ENCODE results near the gene CCNYL1. TPM values are rescaled to one million over a fixed set of nuclear protein-coding genes. Genes with fewer than 3 reads are reported as not detected.
A peak's percentile ranks its signal among the peaks of the same experiment; 100 is the strongest.
"Not testable (repeated sequence)": the region's sequence is repeated elsewhere in the genome, so short reads cannot be mapped to it uniquely, and the experiment has no call there.

CCNYL1 gene
- total and polyA plus RNA-seq, 2 donors (not counting 1 experiment from before 2014, with no cell fraction given): 8.8 to 18.4 TPM

DNA sequence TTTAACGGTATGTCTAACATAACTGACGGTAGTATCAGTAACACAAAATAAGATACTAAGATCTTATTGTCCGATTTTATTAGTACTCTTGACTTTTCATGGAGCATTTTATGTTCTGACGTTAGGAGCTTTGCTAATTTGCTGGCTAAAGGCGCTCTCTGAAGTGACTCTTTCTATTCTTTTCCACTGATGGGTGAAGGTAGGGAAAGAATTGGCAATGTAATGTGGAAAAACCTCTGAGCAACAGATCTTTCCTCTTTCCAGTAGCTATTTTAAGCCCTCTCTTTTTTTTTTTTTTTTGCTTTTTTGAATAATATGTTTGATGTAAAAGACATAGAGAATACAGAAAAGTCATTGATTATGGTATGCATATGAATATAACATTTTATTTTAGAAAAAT, 4.6 kb downstream of the CCNYL1 start:
- no peak for DNase-seq (ENCODE audit: low read depth in 2 of 2)
- Histone ChIP-seq H3K27ac (ENCODE audit: insufficient read depth, low read length) (no peak overlapping the region), H3K9ac (ENCODE audit: insufficient read depth, low read length) (no peak overlapping the region), H4K20me1 (ENCODE audit: control insufficient read depth, extremely low read depth, insufficient read depth, low read length) (no peaks in the 10 kb centered on the region), H3K9me3 (ENCODE audit: control insufficient read depth, insufficient read depth, low read depth, low read length) (no peaks in the 10 kb centered on the region), H3K79me2 (ENCODE audit: control insufficient read depth, insufficient read depth, low read length) (peaks cover 2% of the 10 kb centered on the region), H3K27me3 (ENCODE audit: control insufficient read depth, insufficient read depth, low read length) (no peaks in the 10 kb centered on the region), H3K4me2 (ENCODE audit: extremely low read depth, insufficient read depth, low read length) (no peak overlapping the region), H3K36me3 (ENCODE audit: control insufficient read depth, insufficient read depth, low read length) (no peaks in the 10 kb centered on the region), H2AFZ (ENCODE audit: low read length) (no peak overlapping the region), H3K4me3 (replicated peaks in 1 of 4; ENCODE audit: control extremely low read depth in 1 of 4, insufficient read depth in 1 of 4, low read depth in 3 of 4, low read length in 4 of 4) (no peak overlapping the region), H3K4me1 (ENCODE audit: control insufficient read depth, extremely low read depth, insufficient read depth, low read length) (no peaks in the 10 kb centered on the region)
- TF ChIP-seq, protein P1, sequence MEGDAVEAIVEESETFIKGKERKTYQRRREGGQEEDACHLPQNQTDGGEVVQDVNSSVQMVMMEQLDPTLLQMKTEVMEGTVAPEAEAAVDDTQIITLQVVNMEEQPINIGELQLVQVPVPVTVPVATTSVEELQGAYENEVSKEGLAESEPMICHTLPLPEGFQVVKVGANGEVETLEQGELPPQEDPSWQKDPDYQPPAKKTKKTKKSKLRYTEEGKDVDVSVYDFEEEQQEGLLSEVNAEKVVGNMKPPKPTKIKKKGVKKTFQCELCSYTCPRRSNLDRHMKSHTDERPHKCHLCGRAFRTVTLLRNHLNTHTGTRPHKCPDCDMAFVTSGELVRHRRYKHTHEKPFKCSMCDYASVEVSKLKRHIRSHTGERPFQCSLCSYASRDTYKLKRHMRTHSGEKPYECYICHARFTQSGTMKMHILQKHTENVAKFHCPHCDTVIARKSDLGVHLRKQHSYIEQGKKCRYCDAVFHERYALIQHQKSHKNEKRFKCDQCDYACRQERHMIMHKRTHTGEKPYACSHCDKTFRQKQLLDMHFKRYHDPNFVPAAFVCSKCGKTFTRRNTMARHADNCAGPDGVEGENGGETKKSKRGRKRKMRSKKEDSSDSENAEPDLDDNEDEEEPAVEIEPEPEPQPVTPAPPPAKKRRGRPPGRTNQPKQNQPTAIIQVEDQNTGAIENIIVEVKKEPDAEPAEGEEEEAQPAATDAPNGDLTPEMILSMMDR (conservative IDR thresholded peaks at IDR 0.05 in 1 of 2, IDR thresholded peaks at IDR 0.05 in 1 of 2; ENCODE audit: low read depth in 1 of 2, low read length in 2 of 2): no peak
- TF ChIP-seq EZH2 (IDR thresholded peaks at IDR 0.05; ENCODE audit: low read length, missing control alignments): no peak

DNA sequence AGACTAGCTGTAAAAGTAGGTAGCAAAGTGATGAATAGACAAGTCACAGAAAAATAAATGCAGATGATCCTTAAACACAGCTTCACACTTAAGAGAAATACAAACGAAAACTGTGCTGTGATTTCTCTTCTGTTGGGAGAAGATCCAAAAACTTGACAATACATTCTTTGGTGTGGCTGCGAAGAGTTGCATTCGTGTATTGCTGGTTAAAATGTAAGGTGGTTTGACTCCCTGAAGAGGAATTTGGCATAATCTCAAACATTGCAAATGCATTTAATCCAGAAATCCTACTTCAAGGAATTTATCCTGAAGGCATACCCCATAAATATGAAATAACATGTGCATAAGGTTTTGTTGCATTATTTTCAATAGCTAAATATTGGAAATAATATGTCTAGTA, 7.1 kb downstream of the CCNYL1 start:
- TF ChIP-seq, protein P1 (conservative IDR thresholded peaks at IDR 0.05 in 1 of 2, IDR thresholded peaks at IDR 0.05 in 1 of 2; ENCODE audit: low read depth in 1 of 2, low read length in 2 of 2): no peak
- no peak for TF ChIP-seq EZH2 (IDR thresholded peaks at IDR 0.05; ENCODE audit: low read length, missing control alignments)
- no peaks in the 10 kb centered on the region for H3K4me1 ChIP-seq (ENCODE audit: control insufficient read depth, extremely low read depth, insufficient read depth, low read length)
- no peaks in the 10 kb centered on the region for H3K27me3 ChIP-seq (ENCODE audit: control insufficient read depth, insufficient read depth, low read length)
- peaks cover 2% of the 10 kb centered on the region for H3K79me2 ChIP-seq (ENCODE audit: control insufficient read depth, insufficient read depth, low read length)
- H4K20me1 ChIP-seq (ENCODE audit: control insufficient read depth, extremely low read depth, insufficient read depth, low read length): no peaks in the 10 kb centered on the region
- H3K4me2 ChIP-seq (ENCODE audit: extremely low read depth, insufficient read depth, low read length): no peak overlapping the region
- no peaks in the 10 kb centered on the region for H3K9me3 ChIP-seq (ENCODE audit: control insufficient read depth, insufficient read depth, low read depth, low read length)
- DNase-seq (ENCODE audit: low read depth in 2 of 2): peak in 1 of 2 donors; percentile 49
- H3K36me3 ChIP-seq (ENCODE audit: control insufficient read depth, insufficient read depth, low read length): no peaks in the 10 kb centered on the region
- H2AFZ ChIP-seq (ENCODE audit: low read length): no peak overlapping the region
- H3K9ac ChIP-seq (ENCODE audit: insufficient read depth, low read length): no peak overlapping the region
- H3K27ac ChIP-seq (ENCODE audit: insufficient read depth, low read length): no peak overlapping the region
- no peak overlapping the region for H3K4me3 ChIP-seq (replicated peaks in 1 of 4; ENCODE audit: control extremely low read depth in 1 of 4, insufficient read depth in 1 of 4, low read depth in 3 of 4, low read length in 4 of 4)

DNA sequence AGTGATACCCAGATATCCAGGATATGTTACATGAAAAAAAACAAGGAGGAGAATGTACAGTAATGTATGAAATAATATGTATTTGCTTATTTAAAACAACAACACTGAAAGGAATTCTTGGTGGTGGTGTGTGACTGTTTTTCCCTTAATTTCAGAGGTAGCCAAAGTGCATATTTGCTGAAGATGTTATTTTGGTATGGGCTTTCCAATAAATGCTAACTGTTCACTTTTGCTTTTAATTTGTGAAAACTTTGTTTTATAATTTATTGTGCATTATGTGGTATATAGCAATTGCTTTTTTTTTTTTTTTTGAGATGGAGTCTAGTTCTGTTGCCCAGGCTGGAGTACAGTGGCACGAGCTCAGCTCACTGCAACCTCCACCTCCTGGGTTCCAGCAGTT, 7.6 kb downstream of the CCNYL1 start:
- Histone ChIP-seq H2AFZ (ENCODE audit: low read length) (no peak overlapping the region), H3K4me1 (ENCODE audit: control insufficient read depth, extremely low read depth, insufficient read depth, low read length) (no peaks in the 10 kb centered on the region), H3K4me3 (replicated peaks in 1 of 4; ENCODE audit: control extremely low read depth in 1 of 4, insufficient read depth in 1 of 4, low read depth in 3 of 4, low read length in 4 of 4) (no peak overlapping the region), H4K20me1 (ENCODE audit: control insufficient read depth, extremely low read depth, insufficient read depth, low read length) (no peaks in the 10 kb centered on the region), H3K79me2 (ENCODE audit: control insufficient read depth, insufficient read depth, low read length) (peaks cover 2% of the 10 kb centered on the region), H3K27me3 (ENCODE audit: control insufficient read depth, insufficient read depth, low read length) (no peaks in the 10 kb centered on the region), H3K9ac (ENCODE audit: insufficient read depth, low read length) (no peak overlapping the region), H3K27ac (ENCODE audit: insufficient read depth, low read length) (no peak overlapping the region), H3K4me2 (ENCODE audit: extremely low read depth, insufficient read depth, low read length) (no peak overlapping the region), H3K36me3 (ENCODE audit: control insufficient read depth, insufficient read depth, low read length) (no peaks in the 10 kb centered on the region), H3K9me3 (ENCODE audit: control insufficient read depth, insufficient read depth, low read depth, low read length) (no peaks in the 10 kb centered on the region)
- DNase-seq (ENCODE audit: low read depth in 2 of 2): no peak
- TF ChIP-seq, protein P1 (conservative IDR thresholded peaks at IDR 0.05 in 1 of 2, IDR thresholded peaks at IDR 0.05 in 1 of 2; ENCODE audit: low read depth in 1 of 2, low read length in 2 of 2): no peak

DNA sequence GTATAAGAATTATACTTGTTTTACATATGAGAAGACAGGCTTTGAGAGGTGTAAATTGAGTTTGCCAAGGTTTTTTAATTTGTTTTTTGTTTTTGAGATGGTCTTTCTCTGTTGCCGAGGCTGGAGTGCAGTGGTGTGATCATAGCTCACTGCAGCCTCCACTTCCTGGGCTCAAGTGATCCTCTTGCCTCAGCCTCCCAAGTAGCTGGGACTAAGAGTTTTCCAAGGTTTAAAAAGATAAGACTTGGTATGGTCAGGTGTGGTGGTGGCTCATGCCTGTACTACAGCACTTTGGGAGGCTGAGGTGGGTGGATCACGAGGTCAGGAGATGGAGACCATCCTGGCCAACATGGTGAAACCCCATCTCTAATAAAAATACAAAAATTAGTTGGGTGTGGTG, 8.2 kb downstream of the CCNYL1 start:
- H3K27ac ChIP-seq (ENCODE audit: insufficient read depth, low read length); H3K36me3 ChIP-seq (ENCODE audit: control insufficient read depth, insufficient read depth, low read length); H3K9me3 ChIP-seq (ENCODE audit: control insufficient read depth, insufficient read depth, low read depth, low read length); H3K9ac ChIP-seq (ENCODE audit: insufficient read depth, low read length); H2AFZ ChIP-seq (ENCODE audit: low read length); H3K4me2 ChIP-seq (ENCODE audit: extremely low read depth, insufficient read depth, low read length); H3K4me1 ChIP-seq (ENCODE audit: control insufficient read depth, extremely low read depth, insufficient read depth, low read length); DNase-seq (ENCODE audit: low read depth in 2 of 2); H3K4me3 ChIP-seq (replicated peaks in 1 of 4; ENCODE audit: control extremely low read depth in 1 of 4, insufficient read depth in 1 of 4, low read depth in 3 of 4, low read length in 4 of 4); H3K27me3 ChIP-seq (ENCODE audit: control insufficient read depth, insufficient read depth, low read length); H4K20me1 ChIP-seq (ENCODE audit: control insufficient read depth, extremely low read depth, insufficient read depth, low read length); H3K79me2 ChIP-seq (ENCODE audit: control insufficient read depth, insufficient read depth, low read length): not testable (repeated sequence)

Measured in fibroblast of lung (primary cell).